ENCODE data around the gene TEN1. TPM values are rescaled to one million over a fixed set of nuclear protein-coding genes. Genes with fewer than 3 reads are reported as not detected.
"Not testable (repeated sequence)": the region's sequence is repeated elsewhere in the genome, so short reads cannot be mapped to it uniquely, and the experiment has no call there.

The TEN1 gene
- total RNA-seq, 2 donors from 2014 or later = 15.3 to 18.5 TPM

DNA sequence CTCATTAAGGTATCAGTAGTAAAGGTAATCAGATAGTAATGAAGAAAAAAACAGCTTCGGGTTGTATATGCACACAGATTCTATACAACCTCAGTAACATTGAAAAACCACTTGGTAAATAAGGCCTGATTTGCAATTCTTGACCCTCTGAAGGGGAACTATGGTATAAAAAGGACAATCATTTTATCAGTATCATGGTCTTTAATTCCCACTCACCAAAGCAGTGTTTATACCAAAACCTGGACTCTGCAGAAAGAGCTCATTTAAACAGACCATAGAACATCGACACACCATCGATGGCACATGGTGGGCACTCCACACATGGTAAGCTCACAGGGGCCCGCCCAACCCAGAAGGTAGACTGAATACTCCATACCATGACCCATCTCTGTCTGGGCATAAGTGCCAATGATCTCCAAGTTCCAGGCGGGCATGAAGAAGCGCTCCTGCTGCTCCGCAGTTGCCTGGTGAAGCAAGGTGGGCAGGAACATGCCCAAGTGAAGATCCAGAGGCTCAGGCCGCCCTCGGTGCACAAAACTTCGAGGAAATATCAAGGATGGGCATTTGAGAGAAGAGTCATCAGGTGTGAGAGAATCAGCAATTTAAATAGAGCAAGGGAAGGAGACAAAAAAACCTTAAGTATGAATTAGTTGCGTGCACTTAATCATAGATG is 19.1 kb upstream of the TEN1 start:
- Mint-ChIP-seq H3K36me3 (ENCODE audit: low read depth) (peaks cover 31% of the 10 kb centered on the region), H3K9me3 (no peaks in the 10 kb centered on the region), H3K27ac (no peak overlapping the region), H3K27me3 (no peaks in the 10 kb centered on the region), H3K4me1 (no peaks in the 10 kb centered on the region), H3K4me3 (no peak overlapping the region)
- ATAC-seq (replicated peaks) = no peak

DNA sequence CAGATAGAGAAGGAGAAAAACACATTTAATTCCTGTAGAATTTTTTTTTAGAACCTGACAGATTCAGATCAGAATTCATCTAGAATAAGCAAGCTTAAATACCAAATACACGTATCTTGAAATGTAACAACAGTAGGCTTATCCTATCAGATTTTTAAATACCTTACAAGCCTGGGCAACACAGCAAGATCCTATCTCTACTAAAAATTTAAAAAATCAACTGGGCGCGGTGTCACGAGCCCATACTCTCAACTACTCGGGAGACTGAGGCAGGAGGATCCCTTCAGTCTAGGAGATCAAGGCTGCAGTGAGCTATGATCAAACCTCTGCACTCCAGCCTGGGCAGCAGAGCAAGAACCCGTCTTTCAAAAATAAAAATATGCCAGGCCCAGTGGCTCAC is 13.6 kb upstream of the TEN1 start:
- no peaks in the 10 kb centered on the region for H3K27me3 Mint-ChIP-seq
- H3K9me3 Mint-ChIP-seq = no peaks in the 10 kb centered on the region
- no peak overlapping the region for H3K27ac Mint-ChIP-seq
- H3K4me3 Mint-ChIP-seq = no peak overlapping the region
- ATAC-seq (replicated peaks) = no peak
- H3K4me1 Mint-ChIP-seq = no peaks in the 10 kb centered on the region
- peaks cover 14% of the 10 kb centered on the region for H3K36me3 Mint-ChIP-seq (ENCODE audit: low read depth)

DNA sequence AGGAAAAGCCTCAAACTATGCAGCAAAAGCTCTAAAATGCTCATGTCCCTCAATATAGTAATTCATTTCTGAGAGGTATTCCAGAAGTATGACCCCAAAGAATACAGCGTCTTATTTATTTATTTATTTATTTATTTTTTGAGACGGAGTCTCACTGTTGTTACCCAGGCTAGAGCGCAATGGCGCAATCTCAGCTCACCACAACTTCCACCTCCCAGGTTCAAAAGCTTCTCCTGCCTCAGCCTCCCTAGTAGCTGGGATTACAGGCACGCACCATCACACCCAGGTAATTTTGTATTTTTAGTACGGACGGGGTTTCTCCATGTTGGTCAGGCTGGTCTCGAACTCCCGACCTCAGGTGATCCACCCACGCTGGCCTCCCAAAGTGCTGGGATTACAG is 10.0 kb upstream of the TEN1 start:
- not testable (repeated sequence) for H3K4me3 Mint-ChIP-seq, H3K27me3 Mint-ChIP-seq, H3K27ac Mint-ChIP-seq

DNA sequence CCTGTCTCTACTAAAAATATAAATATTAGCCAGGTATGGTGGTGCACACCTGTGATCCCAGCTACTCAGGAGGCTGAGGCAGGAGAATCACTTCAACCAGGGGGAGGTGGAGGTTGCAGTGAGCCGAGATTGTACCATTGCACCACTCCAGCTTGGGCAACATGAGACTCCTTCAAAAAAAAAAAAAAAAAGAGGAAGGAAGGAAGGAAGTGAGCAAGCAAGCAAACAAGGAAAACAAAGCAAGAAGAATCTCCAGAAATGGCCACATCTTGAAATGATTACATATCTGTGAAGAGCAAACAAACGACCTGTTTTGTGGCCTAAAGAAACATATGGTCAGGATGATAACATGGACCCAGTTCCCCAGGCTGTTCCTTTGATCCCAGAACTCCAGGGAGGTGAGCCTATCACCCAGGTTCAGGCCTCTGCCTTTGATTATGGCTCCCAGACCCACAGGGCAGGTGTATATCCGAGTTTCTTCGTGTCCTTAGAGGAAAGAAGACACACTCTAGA is 9.0 kb upstream of the TEN1 start:
- no peaks in the 10 kb centered on the region for H3K4me1 Mint-ChIP-seq
- H3K9me3 Mint-ChIP-seq = no peaks in the 10 kb centered on the region
- H3K27me3 Mint-ChIP-seq = no peaks in the 10 kb centered on the region
- H3K27ac Mint-ChIP-seq = no peak overlapping the region
- H3K4me3 Mint-ChIP-seq = no peak overlapping the region
- peaks cover 44% of the 10 kb centered on the region for H3K36me3 Mint-ChIP-seq (ENCODE audit: low read depth)
- no peak for ATAC-seq (replicated peaks)

More for the DNA sequence above, 10.0 kb upstream of the TEN1 start:
- H3K36me3 Mint-ChIP-seq (ENCODE audit: low read depth) = peaks cover 44% of the 10 kb centered on the region
- not testable (repeated sequence) for ATAC-seq (replicated peaks); H3K4me1 Mint-ChIP-seq; H3K9me3 Mint-ChIP-seq

DNA sequence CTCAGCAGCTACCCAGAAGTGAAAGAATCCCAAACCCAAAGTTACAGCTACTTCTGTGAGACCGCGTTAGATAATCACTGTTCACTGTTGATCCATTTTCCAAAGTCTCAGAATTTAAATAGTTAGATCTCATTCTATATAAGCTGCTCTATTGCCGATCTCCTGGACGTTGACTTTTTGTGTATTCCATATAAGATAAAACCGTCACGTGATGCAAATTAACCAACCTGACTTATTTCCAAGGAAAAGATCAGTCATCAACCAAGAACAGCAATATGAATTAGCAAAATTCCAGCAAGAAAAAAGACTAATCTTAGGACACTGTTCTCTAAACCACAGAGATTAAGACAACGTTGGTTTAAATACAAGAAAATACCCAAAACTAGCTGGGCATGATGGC is 8.4 kb upstream of the TEN1 start:
- H3K27me3 Mint-ChIP-seq = no peaks in the 10 kb centered on the region
- ATAC-seq (replicated peaks) = no peak
- peaks cover 47% of the 10 kb centered on the region for H3K36me3 Mint-ChIP-seq (ENCODE audit: low read depth)
- no peaks in the 10 kb centered on the region for H3K9me3 Mint-ChIP-seq
- no peak overlapping the region for H3K4me3 Mint-ChIP-seq
- H3K27ac Mint-ChIP-seq = no peak overlapping the region
- no peaks in the 10 kb centered on the region for H3K4me1 Mint-ChIP-seq

DNA sequence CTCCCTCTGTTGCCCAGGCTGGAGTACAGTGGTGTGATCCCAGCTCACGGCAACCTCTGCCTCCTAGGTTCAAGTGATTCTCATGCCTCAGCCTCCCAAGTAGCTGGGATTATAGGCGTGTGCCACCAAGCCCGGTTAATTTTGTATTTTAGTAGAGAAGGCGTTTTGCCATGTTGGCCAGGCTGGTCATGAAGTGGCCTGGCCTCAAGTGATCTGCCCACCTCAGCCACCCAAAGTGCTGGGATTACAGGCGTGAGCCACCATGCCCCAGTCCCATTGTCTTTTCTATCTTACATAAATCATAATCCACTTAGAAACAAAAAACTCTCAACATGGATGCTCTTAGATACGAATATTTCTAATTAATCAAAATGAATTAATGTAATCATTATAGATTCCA is 3.9 kb upstream of the TEN1 start:
- not testable (repeated sequence) for H3K27me3 Mint-ChIP-seq; ATAC-seq (replicated peaks); H3K9me3 Mint-ChIP-seq; H3K4me1 Mint-ChIP-seq
- Mint-ChIP-seq H3K27ac (peak overlapping the region; percentile 64), H3K4me3 (peak overlapping the region; percentile 36), H3K36me3 (ENCODE audit: low read depth) (peaks cover 52% of the 10 kb centered on the region)

DNA sequence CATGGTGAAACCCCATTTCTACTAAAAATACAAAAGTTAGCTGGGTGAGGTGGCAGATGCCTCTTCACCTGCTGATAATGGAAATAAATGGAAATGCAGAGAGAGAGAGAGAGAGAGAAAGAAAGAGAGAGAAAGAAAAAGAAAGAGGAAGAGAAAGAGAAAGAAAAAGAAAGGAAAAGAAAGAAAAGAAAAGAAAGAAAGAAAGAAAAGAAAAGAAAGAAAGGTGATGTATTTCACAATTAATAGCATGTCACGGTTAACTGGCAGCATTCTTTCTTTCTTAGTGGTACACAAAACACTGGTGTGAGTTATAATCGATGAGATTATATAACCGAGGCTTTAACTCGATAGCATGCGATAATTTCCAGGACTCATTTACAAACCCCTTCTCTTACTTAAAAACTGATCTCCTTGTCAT is 3.3 kb upstream of the TEN1 start:
- Mint-ChIP-seq H3K36me3 (ENCODE audit: low read depth) (peaks cover 47% of the 10 kb centered on the region), H3K4me1 (peaks cover 7% of the 10 kb centered on the region), H3K27ac (peak overlapping the region; percentile 64), H3K27me3 (no peaks in the 10 kb centered on the region), H3K4me3 (peak overlapping the region; percentile 36), H3K9me3 (no peaks in the 10 kb centered on the region)
- no peak for ATAC-seq (replicated peaks)

DNA sequence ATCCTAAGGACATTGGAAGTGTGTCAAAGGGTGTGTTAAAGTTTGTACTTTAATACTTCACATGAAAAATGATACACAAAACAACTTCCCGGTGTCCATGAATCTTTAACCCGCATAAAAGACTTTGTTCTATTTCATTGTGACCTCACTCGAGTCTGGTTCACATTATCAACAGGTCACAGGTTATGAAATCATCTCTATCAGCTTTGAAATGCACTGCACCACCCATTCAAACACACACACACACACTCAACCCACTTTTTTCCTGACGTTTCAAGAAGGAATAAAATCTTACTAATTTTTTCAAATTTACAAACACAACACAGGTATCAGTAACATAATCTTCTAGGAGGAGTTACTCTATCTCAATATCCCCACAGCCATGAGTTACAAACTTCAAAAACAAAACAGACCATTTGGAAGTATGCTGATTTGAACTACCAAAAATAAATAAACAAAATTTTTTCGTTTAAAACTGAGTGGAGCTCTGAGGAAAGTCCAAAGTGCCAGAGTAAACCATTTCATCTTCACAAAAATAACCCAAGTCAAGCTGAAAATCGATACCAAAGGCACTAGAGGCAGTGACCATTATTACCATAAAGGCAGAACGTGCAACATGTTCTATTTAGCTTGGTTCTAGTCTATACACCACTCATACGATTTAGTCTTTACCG is 2.7 kb upstream of the TEN1 start:
- H3K36me3 Mint-ChIP-seq (ENCODE audit: low read depth) = peaks cover 41% of the 10 kb centered on the region
- no peaks in the 10 kb centered on the region for H3K27me3 Mint-ChIP-seq
- peak overlapping the region; percentile 64 for H3K27ac Mint-ChIP-seq

DNA sequence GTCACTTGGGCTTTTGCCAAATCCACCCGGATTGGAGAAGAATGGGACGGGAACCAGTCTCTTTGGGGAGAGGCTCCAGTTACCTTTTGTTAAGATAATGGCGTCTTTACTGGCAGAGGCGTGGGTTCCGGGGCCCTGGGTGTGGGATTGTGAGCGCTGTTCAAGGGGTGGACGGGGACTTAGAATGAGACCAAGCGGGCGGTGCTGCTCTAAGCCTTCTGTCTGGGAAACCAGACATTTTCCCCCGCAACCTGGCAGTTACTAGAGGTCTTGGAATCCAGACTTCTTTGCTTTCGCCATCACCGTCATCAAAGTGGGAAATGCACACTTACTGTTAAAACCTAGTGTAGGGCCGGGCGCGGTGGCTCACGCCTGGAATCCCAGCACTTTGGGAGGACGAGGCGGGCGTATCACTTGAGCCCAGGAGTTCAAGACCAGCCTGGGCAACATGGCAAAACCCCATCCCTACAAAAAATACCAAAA is 706 bp downstream of the TEN1 start:
- ATAC-seq (replicated peaks) = peak; percentile 40
- peaks cover 19% of the 10 kb centered on the region for H3K36me3 Mint-ChIP-seq (ENCODE audit: low read depth)
- H3K27ac Mint-ChIP-seq = peak overlapping the region; percentile 100
- peak overlapping the region; percentile 100 for H3K4me3 Mint-ChIP-seq
- no peaks in the 10 kb centered on the region for H3K27me3 Mint-ChIP-seq
- no peaks in the 10 kb centered on the region for H3K9me3 Mint-ChIP-seq
- peaks cover 15% of the 10 kb centered on the region for H3K4me1 Mint-ChIP-seq

More for the DNA sequence above, 2.7 kb upstream of the TEN1 start:
- peaks cover 10% of the 10 kb centered on the region for H3K4me1 Mint-ChIP-seq
- ATAC-seq (replicated peaks) = no peak
- peak overlapping the region; percentile 36 for H3K4me3 Mint-ChIP-seq
- no peaks in the 10 kb centered on the region for H3K9me3 Mint-ChIP-seq

DNA sequence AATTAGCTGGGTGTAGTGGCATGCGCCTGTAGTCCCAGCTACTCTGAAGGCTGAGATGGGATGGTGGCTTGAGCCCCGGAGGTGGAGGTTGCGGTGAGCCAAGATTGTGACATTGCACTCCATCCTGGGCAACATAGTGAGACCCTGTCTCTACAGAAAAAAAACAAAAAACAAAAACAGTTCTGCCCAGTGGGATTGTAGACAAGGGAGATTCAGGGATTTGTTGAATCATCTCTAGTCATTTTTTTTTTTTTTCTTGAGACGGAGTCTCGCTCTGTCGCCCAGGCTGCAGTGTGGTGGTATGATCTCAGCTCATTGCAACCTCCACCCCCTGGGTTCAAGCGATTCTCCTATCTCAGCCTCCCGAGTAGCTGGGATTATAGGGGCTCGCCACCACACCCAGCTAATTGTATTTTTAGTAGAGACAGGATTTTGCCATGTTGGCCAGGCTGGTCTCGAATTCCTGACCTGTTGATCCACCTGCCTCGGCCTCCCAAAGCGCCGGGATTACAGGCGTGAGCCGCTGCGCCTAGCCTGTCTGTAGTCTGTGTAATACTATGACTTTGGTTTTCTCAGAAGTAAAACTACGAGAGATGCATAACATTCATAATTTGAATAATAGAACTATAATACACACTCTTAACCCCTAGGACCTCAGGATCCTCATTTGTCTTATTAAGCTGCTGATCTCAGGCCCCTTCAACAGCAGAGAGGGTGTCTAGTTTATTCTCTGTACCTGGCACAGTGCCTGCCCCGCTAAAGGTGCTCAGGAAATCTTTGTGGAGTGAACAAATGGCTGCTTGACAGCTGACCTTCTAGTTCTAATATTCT is 1.4 kb downstream of the TEN1 start:
- Mint-ChIP-seq H3K4me1 (peaks cover 15% of the 10 kb centered on the region), H3K27me3 (no peaks in the 10 kb centered on the region), H3K9me3 (no peaks in the 10 kb centered on the region), H3K36me3 (ENCODE audit: low read depth) (peaks cover 19% of the 10 kb centered on the region), H3K4me3 (peak overlapping the region; percentile 100), H3K27ac (peak overlapping the region; percentile 100)
- no peak for ATAC-seq (replicated peaks)

DNA sequence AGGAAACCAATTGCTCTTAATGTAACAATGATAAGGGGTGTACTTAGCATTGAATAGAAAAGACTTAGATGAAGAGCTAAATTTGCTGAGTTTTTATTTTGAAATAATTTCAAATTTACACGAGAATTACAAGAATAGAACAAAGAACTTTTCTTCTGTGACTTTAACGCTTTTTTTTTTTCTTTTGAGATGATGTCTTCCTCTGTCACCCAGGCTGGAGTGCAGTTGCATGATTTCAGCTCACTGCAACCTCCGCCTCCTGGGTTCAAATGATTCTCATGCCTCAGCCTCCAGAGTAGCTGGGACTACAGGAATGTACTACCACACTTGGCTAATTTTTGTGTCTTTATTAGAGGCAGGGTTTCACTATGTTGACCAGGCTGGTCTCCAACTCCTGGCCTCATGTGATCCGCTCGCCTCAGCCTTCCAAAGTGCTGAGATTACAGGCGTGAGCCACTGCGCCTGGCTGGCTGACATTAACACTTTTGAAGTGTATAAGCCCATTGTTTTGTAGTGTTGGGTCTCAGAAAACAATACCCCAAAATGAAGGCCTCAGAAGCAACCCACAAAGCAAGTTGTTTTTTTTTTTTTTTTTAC is 2.1 kb downstream of the TEN1 start:
- ATAC-seq (replicated peaks) = no peak
- Mint-ChIP-seq H3K27ac (peak overlapping the region; percentile 63), H3K4me1 (peaks cover 13% of the 10 kb centered on the region), H3K9me3 (no peaks in the 10 kb centered on the region), H3K4me3 (peak overlapping the region; percentile 100), H3K36me3 (ENCODE audit: low read depth) (peaks cover 11% of the 10 kb centered on the region), H3K27me3 (no peaks in the 10 kb centered on the region)

DNA sequence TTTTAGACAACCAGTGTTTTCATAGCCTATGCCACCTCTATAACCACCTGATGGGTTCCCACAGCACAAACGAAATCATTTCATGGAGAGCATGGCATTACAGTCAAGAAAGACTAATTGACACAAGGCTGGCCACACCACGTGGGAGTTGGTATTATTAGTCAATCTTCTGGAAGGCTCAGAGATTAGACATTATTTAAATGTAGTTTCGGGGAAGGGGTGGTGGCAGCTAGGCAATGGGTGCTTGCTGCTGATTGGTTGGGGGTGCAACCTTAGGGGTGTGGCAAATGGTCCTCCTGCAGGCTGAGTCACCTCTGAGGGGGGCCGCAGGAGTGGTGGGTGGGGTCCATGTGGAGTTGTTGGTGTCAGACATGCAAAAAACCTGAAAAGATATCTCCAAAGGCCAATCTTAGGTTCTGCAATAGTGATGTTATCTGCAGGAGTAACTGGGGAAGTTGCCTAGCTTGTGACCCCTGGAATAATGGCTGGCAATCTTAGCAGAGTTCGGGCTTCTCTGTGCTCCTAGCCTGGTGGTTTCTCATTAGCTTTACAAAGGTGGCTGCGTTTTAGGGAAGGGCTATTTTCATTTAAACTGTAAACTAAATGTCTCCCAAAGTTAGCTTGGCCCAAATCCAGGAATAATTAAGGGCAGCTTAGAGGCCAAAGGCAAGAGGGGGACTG is 4.6 kb downstream of the TEN1 start:
- H3K36me3 Mint-ChIP-seq (ENCODE audit: low read depth) = peaks cover 5% of the 10 kb centered on the region
- H3K27ac Mint-ChIP-seq = no peak overlapping the region
- peaks cover 10% of the 10 kb centered on the region for H3K4me1 Mint-ChIP-seq
- no peak for ATAC-seq (replicated peaks)
- no peaks in the 10 kb centered on the region for H3K9me3 Mint-ChIP-seq
- no peaks in the 10 kb centered on the region for H3K27me3 Mint-ChIP-seq
- H3K4me3 Mint-ChIP-seq = no peak overlapping the region

DNA sequence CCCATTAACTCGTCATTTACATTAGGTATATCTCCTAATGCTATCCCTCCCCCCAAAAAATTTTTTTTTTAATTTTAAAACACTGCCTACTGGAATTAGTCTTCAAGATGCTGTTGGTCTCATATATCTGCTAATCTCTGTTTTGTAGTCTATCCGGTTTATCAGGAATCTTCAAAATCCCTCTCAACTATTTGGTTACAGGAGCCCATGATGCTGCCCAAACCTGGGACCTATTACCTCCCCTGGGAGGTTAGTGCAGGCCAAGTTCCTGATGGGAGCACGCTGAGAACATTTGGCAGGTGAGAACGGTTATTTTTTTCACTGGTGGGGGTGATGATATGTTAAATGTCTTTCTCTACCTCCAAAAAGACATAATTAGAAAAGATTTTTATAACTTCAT is 6.9 kb downstream of the TEN1 start:
- Mint-ChIP-seq H3K4me3 (no peak overlapping the region), H3K27me3 (no peaks in the 10 kb centered on the region), H3K27ac (no peak overlapping the region), H3K4me1 (peaks cover 6% of the 10 kb centered on the region), H3K36me3 (ENCODE audit: low read depth) (no peaks in the 10 kb centered on the region), H3K9me3 (no peaks in the 10 kb centered on the region)
- no peak for ATAC-seq (replicated peaks)

DNA sequence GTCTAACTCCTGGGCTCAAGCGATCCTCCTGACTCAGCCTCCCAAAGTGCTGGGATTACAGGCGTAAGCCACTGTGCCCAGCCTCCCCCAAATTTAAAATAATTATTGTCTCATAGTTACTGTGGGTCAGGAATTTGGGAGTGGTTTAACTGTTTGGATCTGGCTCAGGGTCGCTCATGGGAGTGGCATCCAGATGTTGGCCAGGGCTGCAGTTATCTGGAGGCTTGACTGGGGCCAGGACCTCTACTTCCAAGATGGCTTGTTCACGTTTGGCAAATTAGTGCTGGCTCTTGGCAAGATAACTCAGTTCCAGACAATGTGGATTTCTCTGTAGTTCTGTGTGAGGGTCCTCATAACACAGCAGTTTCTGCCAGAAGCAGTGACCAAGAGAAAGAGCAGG is 8.0 kb downstream of the TEN1 start:
- ATAC-seq (replicated peaks) = no peak
- Mint-ChIP-seq H3K9me3 (no peaks in the 10 kb centered on the region), H3K4me1 (peaks cover 5% of the 10 kb centered on the region), H3K36me3 (ENCODE audit: low read depth) (peaks cover 10% of the 10 kb centered on the region), H3K27ac (no peak overlapping the region), H3K27me3 (no peaks in the 10 kb centered on the region), H3K4me3 (no peak overlapping the region)

Measured in activated T-helper 17 cell treated with anti-CD3 and anti-CD28 coated beads, Interleukin-2, amount 50 U/mL, for 72 hours (primary cell).